Measurements from ENCODE around the gene GRPR.
A peak's percentile ranks its signal among the peaks of the same experiment; 100 is the strongest.
"Not testable (repeated sequence)": the region's sequence is repeated elsewhere in the genome, so short reads cannot be mapped to it uniquely, and the experiment has no call there.

GRPR gene

GRCh38 chrX:16177260-16177659 lies 53.9 kb downstream of the GRPR start:
- no peak for TF ChIP-seq CTCF (IDR thresholded peaks at IDR 0.05; ENCODE audit: extremely low read depth, missing control alignments)
- no peak for DNase-seq (ENCODE audit: low spot score)

- not testable (repeated sequence) for DNase-seq (ENCODE audit: low spot score)
These were observed 60.5 kb downstream of the GRPR start for GRCh38 chrX:16183843-16184242.

- DNase-seq (ENCODE audit: low spot score) = peak; percentile 44
These were observed 62.4 kb downstream of the GRPR start for GRCh38 chrX:16185725-16186136.

GRCh38 chrX:16186380-16187007 lies 63.1 kb downstream of the GRPR start:
- TF ChIP-seq CTCF (IDR thresholded peaks at IDR 0.05; ENCODE audit: extremely low read depth, missing control alignments) = no peak

More at GRCh38 chrX:16185725-16186136, 62.4 kb downstream of the GRPR start:
- no peak for TF ChIP-seq CTCF (IDR thresholded peaks at IDR 0.05; ENCODE audit: extremely low read depth, missing control alignments)

GRCh38 chrX:16187024-16187760 lies 63.8 kb downstream of the GRPR start:
- no peak for TF ChIP-seq CTCF (IDR thresholded peaks at IDR 0.05; ENCODE audit: extremely low read depth, missing control alignments)
- DNase-seq (ENCODE audit: low spot score) = no peak

More at GRCh38 chrX:16186380-16187007, 63.1 kb downstream of the GRPR start:
- no peak for DNase-seq (ENCODE audit: low spot score)

GRCh38 chrX:16188687-16189086 lies 65.3 kb downstream of the GRPR start:
- no peak for TF ChIP-seq CTCF (IDR thresholded peaks at IDR 0.05; ENCODE audit: extremely low read depth, missing control alignments)
- no peak for DNase-seq (ENCODE audit: low spot score)

- DNase-seq (ENCODE audit: low spot score) = no peak
These were observed 68.2 kb downstream of the GRPR start for GRCh38 chrX:16191605-16192004.

More at GRCh38 chrX:16191605-16192004, 68.2 kb downstream of the GRPR start:
- TF ChIP-seq CTCF (IDR thresholded peaks at IDR 0.05; ENCODE audit: extremely low read depth, missing control alignments) = no peak

Data from GM20000 (cell line).